HG03060 (cell line): ENCODE data around the gene PRKN.

Experiments
- ATAC-seq: cut with Tn5 transposase; IDR thresholded peaks from one replicate; pipeline ENCODE4 v1.9.1; 2021; ENCODE audit warnings: low read depth, moderate number of reproducible peaks; ENCODE audit not compliant: unreplicated experiment

Gene PRKN

GRCh38 chr6:162157167-162157870 lies 570.2 kb downstream of the PRKN start:
- peak; percentile 66 for ATAC-seq

GRCh38 chr6:162156146-162156545 lies 571.4 kb downstream of the PRKN start:
- no peak for ATAC-seq

DNA sequence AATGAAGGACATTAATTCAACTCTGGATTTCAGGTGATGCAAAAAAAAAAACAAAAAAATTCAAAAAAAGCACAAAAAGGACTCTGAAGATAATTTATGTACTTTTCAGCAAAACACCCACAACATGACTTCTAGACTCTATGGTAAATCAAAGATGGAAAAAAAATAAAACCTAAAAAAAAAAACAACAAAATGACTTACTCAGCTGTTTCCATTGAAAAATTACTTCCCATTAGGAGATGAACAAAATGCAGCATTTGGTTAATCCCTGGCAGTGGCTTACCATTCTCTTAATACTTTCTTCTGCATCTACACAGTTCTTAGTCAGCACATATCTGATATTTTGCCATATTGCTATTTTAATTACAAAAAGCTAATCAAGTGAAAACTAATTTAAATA lies 572.6 kb downstream of the PRKN start:
- no peak for ATAC-seq

DNA sequence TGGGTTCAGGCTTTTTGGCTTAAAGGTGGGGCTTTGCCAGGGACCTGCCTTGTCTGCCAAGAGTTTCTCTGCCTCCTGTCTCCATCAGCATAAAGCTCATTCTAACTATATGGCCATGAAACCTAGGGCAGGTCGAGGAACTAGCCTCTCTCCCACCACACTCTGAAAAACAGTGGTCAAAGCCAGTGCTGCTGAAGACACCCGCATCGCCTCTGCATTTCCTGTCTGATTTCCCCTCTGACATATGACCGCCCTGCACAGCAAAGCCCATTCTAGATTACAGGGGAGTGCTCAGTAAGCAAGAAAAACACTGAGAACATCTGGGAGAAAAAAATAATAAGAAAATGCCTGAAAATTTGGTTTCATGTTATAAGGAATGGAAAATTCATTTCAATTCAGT lies 573.6 kb downstream of the PRKN start:
- ATAC-seq = no peak

DNA sequence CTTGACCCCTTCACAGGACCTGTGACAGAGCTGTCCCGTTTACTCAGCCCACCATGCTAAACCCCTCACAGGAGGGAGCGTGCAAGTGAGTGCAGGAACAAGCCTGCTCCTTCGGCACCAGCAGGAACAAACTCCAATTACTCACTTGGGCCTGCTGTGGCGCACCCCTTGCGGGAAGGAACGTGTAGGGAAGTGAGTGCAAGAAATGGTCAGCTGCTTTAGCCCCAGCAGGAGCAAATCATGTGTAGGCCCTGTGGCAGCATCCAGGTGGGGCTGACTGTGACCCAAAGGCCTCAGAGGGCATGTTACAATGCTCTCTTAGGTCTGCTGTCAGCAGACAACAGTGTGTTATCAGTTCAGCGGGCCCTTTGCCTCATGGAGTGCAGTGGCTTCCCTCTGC lies 574.4 kb downstream of the PRKN start:
- no peak for ATAC-seq

DNA sequence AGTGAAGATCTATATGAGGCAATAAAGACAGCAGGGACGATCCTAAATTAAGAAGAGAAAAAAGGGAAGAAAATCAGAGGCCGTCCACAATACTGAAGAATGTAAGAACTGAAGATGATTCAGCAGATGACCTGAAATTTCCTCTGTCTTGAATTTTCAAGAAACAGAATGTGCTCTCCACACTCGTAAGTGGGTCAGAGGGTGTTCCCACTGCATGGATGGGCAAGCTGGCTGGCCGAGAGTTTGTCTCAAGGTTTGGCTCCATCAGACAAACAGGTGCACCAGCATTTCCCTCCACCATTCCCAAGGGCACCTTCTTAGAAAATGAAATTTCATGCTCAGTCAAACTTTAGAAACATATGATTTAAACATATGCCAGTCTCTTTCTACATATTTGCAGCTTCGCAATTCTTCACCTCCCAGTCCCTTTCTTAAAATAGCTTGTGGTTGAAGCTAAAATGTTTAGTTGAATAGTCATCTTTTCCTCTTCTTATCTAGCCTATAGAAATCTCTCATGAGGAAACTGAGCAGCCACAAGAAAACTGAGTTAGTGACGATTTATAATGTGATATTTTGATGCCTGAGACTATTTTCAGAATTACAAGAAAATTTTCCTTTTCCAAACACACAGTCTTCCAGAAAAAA lies 576.4 kb downstream of the PRKN start:
- no peak for ATAC-seq

GRCh38 chr6:162150295-162150694 lies 577.3 kb downstream of the PRKN start:
- no peak for ATAC-seq

DNA sequence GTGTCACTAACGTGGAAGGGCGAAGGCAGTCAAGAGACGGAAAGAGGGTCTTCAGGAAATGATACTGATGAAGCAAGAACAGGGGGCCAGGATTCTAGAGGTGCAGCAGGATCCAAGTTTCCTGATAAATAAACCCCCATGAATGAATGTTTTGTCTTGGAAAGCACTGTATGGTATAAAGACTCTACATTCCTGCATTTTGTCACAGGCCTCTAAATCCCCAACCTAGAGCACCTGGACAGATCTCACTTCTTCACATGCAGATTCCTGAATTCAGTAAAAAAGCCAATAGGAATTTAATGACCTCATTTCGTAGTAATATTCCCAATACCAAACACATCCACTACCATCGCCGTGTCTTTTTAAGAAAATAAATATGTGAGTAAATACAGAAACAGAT lies 577.8 kb downstream of the PRKN start:
- no peak for ATAC-seq

DNA sequence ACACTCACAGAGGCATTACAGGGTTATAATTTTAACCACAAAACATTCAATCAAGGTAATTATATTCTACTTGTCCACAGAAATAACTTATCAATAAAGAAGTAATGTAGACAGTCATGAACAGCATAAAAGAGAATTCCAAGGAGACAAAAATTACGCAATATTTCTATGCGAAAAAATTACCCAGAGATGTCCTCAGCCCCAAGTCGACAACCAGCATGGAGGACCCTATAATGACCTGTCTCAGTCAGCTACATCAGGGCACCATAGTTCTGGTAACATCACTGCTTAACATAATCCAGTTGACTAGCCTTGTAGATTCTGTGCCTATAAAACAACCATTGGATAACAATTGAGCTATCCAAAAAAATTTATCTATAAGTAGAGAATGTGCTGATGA lies 579.8 kb downstream of the PRKN start:
- ATAC-seq = no peak

GRCh38 chr6:162147281-162147680 lies 580.3 kb downstream of the PRKN start:
- ATAC-seq = no peak

DNA sequence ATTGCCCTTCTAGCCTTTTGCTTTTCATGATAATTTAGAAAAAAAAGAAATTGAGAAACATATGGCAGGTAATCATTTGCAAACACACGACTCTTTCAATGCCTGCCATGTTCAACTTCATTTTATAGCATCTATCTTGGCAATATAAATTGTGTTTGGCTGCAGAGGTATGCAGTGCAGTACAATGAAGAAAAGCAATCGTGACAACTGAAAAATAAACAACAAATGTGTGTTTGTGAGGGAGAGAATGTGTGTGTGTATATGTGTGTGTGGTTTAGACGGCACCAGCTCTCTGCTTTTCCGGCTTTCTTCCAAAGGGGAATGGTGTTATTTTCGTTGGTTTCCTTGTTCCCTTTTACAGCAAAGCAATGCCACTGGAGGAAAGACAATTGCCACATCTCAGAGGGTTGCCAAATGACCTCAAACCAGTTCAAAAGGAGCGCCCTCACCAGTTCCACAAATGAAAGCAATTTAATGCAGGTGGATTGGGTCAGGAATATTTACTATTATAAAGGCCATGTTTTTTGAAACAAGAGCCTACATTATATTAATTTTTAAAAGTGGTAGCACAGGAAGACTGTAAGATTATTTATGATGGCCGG lies 587.2 kb downstream of the PRKN start:
- ATAC-seq = no peak

DNA sequence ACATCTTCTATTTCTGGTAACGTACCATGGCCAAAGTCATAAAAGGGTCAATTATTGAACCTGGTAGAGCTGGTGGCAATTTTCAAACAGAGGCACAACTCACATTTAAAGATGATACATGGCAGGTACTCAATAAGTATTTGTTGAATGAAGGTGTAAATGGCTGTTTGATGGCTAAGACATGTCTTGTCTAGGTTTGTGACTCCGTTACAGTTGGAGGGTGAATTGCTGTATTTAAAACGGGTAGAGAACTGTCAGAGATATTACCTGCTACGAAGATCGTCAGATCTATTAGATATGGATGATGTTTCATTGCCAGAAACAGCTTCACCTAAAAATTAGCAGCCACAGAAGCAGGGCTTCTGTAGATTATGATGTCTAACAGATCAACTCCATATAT lies 601.9 kb downstream of the PRKN start:
- ATAC-seq = no peak

DNA sequence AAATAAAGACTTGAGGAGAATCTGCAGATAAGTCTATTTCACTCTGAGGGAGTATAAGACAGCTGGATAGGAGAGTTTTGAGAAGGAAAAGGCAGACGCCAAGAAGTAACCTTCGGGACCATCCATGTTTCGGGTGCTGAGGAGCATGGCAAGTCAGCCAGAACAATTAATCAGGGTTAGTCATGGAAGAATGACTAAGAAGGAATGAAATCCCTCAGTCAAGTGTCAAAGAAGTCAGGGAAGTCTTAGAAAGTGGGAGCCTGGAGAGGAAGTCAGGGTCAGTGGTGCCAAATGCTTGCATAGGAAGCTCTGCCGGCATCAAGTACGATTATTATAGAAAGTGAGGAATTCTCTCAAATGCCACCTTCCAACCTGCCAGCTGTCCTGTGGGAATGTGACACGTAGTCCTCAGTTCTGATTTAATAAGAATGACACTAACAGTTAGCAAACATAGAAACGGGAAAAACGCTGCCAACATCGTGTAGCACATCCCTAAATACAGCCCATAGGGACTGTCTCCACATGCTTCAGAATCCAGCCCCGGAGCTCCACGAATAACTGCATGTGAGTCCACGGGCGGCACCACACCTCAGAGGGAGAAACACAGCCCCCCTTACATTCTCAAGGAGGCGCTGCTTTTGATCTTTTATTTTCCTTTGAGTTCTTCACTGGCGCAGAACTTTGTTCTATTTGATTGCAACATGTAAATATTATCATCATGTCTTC lies 602.7 kb downstream of the PRKN start:
- no peak for ATAC-seq

- ATAC-seq = no peak
Measured at GRCh38 chr6:162123797-162124196, 603.8 kb downstream of the PRKN start.

DNA sequence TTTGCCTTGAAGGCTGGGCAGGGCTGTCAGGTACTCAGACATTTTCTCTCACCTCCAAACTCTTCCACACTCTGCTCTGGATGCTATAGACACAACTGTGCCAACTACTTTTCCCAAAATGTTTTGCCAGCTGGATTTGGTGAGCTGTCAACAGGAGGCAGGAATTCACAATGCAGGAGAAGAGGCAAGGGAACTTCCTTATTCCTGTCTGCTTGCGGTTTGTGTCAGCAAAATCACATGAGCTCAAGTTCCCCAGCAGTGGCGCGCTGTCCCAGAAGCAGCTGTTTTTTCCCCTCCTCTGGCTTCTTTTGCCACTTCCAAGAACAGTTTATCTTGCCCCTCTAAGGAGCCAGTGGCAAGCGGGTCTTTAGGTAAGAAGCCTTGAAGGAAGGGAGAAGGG lies 608.2 kb downstream of the PRKN start:
- ATAC-seq = no peak

DNA sequence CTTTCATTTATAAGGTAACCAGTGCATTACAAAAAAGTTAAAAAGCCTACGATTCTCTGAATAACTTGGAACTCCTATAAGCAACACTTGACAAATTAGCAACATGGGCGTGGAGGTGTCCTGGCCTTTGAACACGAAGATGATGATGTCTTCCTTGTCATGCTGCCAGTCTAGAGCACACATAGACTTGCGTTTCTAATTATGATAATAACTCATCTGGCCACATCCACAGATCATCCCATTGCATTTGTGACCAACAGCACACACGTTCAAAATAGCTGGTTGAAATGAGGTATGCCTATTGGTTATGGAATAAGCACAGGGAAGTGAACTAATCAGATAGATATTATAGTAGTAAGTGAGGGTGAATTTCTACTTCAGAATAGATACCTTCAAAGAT lies 608.9 kb downstream of the PRKN start:
- ATAC-seq = no peak

DNA sequence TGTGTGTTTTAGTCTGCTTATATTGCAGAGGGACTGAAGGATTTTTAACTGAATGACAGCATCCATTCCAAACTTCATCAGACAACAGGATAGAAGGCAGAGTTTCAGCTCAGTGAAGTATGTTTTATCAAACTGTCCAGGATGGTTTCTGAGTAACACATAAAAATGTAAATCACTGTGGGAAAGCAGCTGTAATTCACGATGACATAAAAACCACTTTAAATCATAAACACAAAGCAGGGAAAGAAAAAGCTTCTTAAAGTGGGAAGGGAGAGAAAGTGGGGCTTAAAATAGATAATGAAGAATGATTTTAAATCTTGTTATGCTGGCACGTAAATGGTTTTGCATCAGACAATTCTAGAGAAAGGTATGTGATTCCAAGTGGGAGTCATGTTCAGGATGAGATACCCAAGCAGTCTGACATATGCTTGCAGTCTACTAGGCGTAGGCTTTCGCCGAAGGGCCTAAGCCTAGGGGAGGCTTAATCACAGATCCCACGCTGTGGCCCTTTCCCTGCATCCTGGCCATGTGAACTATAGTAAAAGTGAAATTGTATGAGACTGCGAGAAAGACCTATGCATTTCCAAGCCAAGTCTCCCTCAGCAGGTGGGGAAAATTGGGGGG lies 610.6 kb downstream of the PRKN start:
- no peak for ATAC-seq

- no peak for ATAC-seq
Measured at GRCh38 chr6:162109480-162110050, 618.0 kb downstream of the PRKN start.

DNA sequence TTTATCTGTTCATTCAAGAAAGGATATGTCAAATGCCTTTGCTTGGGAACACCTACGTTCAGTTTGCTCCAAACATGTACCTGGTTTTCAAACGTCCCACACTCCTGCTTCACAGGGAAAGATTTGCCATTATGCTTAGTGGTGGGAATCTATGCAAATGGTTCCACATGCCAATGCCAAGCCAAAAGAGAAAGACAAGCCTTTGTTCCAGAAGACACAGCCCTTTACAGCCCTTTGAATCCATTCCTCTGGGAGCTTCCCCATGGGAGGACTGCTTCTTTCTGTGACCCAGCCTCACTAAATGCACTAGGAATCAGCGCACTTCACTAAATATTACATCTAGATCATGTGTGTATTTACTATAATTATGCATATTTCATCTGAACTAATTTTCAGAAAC lies 619.5 kb downstream of the PRKN start:
- no peak for ATAC-seq

DNA sequence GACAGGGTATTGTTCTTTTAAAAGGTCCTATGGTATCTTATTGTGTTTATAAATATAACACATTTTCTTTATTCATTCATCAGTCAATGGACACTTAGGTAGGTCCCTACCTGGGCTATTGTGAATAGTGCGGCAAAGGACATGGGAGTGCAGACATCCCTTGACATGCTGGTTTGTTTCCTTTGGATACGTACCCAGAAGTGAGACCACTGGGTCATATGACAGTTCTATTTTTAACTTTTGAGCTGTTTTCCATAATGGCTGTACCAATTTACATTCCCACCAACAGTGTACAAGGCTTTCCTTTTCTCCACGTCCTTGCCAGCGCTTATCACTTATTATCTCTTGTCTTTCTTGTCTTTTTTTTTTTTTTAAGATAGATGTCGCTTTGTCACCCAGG lies 627.5 kb downstream of the PRKN start:
- no peak for ATAC-seq

GRCh38 chr6:162099685-162100084 lies 627.9 kb downstream of the PRKN start:
- no peak for ATAC-seq
